ENCODE measurements around the gene EFHC1.

EFHC1 gene

GRCh38 chr6:52394251-52394666 is 25.9 kb upstream of the EFHC1 start:
- no peak for TF ChIP-seq REST (IDR thresholded peaks at IDR 0.05; ENCODE audit: insufficient read depth in 1 of 2, low read depth in 2 of 2, low read length in 2 of 2)
- no peak for TF ChIP-seq POLR2AphosphoS5 (IDR thresholded peaks at IDR 0.05; ENCODE audit: low read depth, low read length)
- TF ChIP-seq TAF1 (IDR thresholded peaks at IDR 0.05; ENCODE audit: borderline replicate concordance, insufficient read depth, low read length), result no peak
- TF ChIP-seq SIN3A (IDR thresholded peaks at IDR 0.05; ENCODE audit: borderline replicate concordance, insufficient read depth, low read length), result no peak
- no peak for TF ChIP-seq FOXP2 (optimal IDR thresholded peaks at IDR 0.05; ENCODE audit: borderline replicate concordance, extremely low read depth, extremely low read length, insufficient read depth)

- no peak for TF ChIP-seq SIN3A (IDR thresholded peaks at IDR 0.05; ENCODE audit: borderline replicate concordance, insufficient read depth, low read length)
Observed at GRCh38 chr6:52395969-52396368, 24.2 kb upstream of the EFHC1 start.

GRCh38 chr6:52399511-52400312 is 20.4 kb upstream of the EFHC1 start:
- TF ChIP-seq SIN3A (IDR thresholded peaks at IDR 0.05; ENCODE audit: borderline replicate concordance, insufficient read depth, low read length) (no peak), FOXP2 (optimal IDR thresholded peaks at IDR 0.05; ENCODE audit: borderline replicate concordance, extremely low read depth, extremely low read length, insufficient read depth) (no peak), POLR2AphosphoS5 (IDR thresholded peaks at IDR 0.05; ENCODE audit: low read depth, low read length) (no peak), TAF1 (IDR thresholded peaks at IDR 0.05; ENCODE audit: borderline replicate concordance, insufficient read depth, low read length) (no peak), REST (IDR thresholded peaks at IDR 0.05; ENCODE audit: insufficient read depth in 1 of 2, low read depth in 2 of 2, low read length in 2 of 2) (no peak)

- TF ChIP-seq POLR2AphosphoS5 (IDR thresholded peaks at IDR 0.05; ENCODE audit: low read depth, low read length) (no peak), REST (IDR thresholded peaks at IDR 0.05; ENCODE audit: insufficient read depth in 1 of 2, low read depth in 2 of 2, low read length in 2 of 2) (no peak), SIN3A (IDR thresholded peaks at IDR 0.05; ENCODE audit: borderline replicate concordance, insufficient read depth, low read length) (no peak), TAF1 (IDR thresholded peaks at IDR 0.05; ENCODE audit: borderline replicate concordance, insufficient read depth, low read length) (no peak), FOXP2 (optimal IDR thresholded peaks at IDR 0.05; ENCODE audit: borderline replicate concordance, extremely low read depth, extremely low read length, insufficient read depth) (no peak)
Observed at GRCh38 chr6:52400313-52401041, 19.7 kb upstream of the EFHC1 start.

- TF ChIP-seq SIN3A (IDR thresholded peaks at IDR 0.05; ENCODE audit: borderline replicate concordance, insufficient read depth, low read length) (no peak), POLR2AphosphoS5 (IDR thresholded peaks at IDR 0.05; ENCODE audit: low read depth, low read length) (no peak), TAF1 (IDR thresholded peaks at IDR 0.05; ENCODE audit: borderline replicate concordance, insufficient read depth, low read length) (no peak), FOXP2 (optimal IDR thresholded peaks at IDR 0.05; ENCODE audit: borderline replicate concordance, extremely low read depth, extremely low read length, insufficient read depth) (no peak)
Observed at GRCh38 chr6:52403086-52403485, 17.1 kb upstream of the EFHC1 start.

- TF ChIP-seq SIN3A (IDR thresholded peaks at IDR 0.05; ENCODE audit: borderline replicate concordance, insufficient read depth, low read length) (no peak), REST (IDR thresholded peaks at IDR 0.05; ENCODE audit: insufficient read depth in 1 of 2, low read depth in 2 of 2, low read length in 2 of 2) (no peak), TAF1 (IDR thresholded peaks at IDR 0.05; ENCODE audit: borderline replicate concordance, insufficient read depth, low read length) (no peak), FOXP2 (optimal IDR thresholded peaks at IDR 0.05; ENCODE audit: borderline replicate concordance, extremely low read depth, extremely low read length, insufficient read depth) (no peak), POLR2AphosphoS5 (IDR thresholded peaks at IDR 0.05; ENCODE audit: low read depth, low read length) (no peak)
Observed at GRCh38 chr6:52403627-52404026, 16.5 kb upstream of the EFHC1 start.
